ENCODE data around the gene LRRC49. TPM values are rescaled to one million over a fixed set of nuclear protein-coding genes. Genes with fewer than 3 reads are reported as not detected.
"Not testable (repeated sequence)": the region's sequence is repeated elsewhere in the genome, so short reads cannot be mapped to it uniquely, and the experiment has no call there.

Gene LRRC49
- total and polyA plus RNA-seq, 2 of the 4 experiments (the other 2 are of a cell fraction), result 8.6 to 16.8 TPM

GRCh38 chr15:70871490-70871889, 21.1 kb upstream of the LRRC49 start:
- H2BK15ac ChIP-seq (ENCODE audit: low read depth, low read length); H2BK120ac ChIP-seq (ENCODE audit: low read depth, low read length); H2AFZ ChIP-seq (replicated peaks; ENCODE audit: low read length, poor library complexity); H3K9me1 ChIP-seq (ENCODE audit: insufficient read depth, low read length); H4K5ac ChIP-seq (ENCODE audit: low read depth, low read length); H3K9ac ChIP-seq (ENCODE audit: low read depth, low read length); H3K18ac ChIP-seq (ENCODE audit: low read depth, low read length); H4K20me1 ChIP-seq (ENCODE audit: insufficient read depth, low read length); BruUV-seq (replicated peaks); H3K27ac ChIP-seq (ENCODE audit: insufficient read depth, low read length); H3K4me3 ChIP-seq (ENCODE audit: insufficient read depth, low read depth, low read length); H2AK5ac ChIP-seq (ENCODE audit: low read depth, low read length); H3K14ac ChIP-seq (replicated peaks; ENCODE audit: low read depth, low read length); H3K36me3 ChIP-seq (ENCODE audit: control insufficient read depth, insufficient read depth, low read length); H3K56ac ChIP-seq (ENCODE audit: extremely low read depth, insufficient read depth, low read length); POLR2A ChIA-PET (ENCODE audit: unreplicated experiment); H2BK5ac ChIP-seq (ENCODE audit: low read depth, low read length, poor library complexity, severe bottlenecking); H4K91ac ChIP-seq (ENCODE audit: insufficient read depth, low read depth, low read length); H4K8ac ChIP-seq (ENCODE audit: low read depth in 2 of 2, low read length in 2 of 2); H3K4ac ChIP-seq (ENCODE audit: low read depth, low read length); H3K23ac ChIP-seq (ENCODE audit: low read depth, low read length); ATAC-seq (ENCODE audit: low read depth); DNase-seq; H2AK9ac ChIP-seq (replicated peaks; ENCODE audit: low read depth, low read length, poor library complexity); H2BK20ac ChIP-seq (ENCODE audit: low read depth, low read length); H3K4me2 ChIP-seq (ENCODE audit: low read depth, low read length); H3K9me3 ChIP-seq (ENCODE audit: control insufficient read depth, insufficient read depth, low read length); H3K27me3 ChIP-seq (ENCODE audit: control insufficient read depth, insufficient read depth, low read length); dilution Hi-C loops (cut with HindIII; ENCODE audit: low sequenced_read_pairs, unreplicated experiment); CTCF ChIA-PET: not testable (repeated sequence)
- peaks cover 0 to 14% of the 10 kb centered on the region in 2 experiments; a peak in 1 of 4 replicates for H3K79me1 ChIP-seq (ENCODE audit: low read depth in 1 of 2, low read length in 2 of 2)
- intact Hi-C loops (cut with micrococcal nuclease) (loop anchor here (10.0 kb wide), 1 partner anchor 1397 kb away; no protein-coding TSS in a partner anchor), in situ Hi-C loops (cut with MboI; ENCODE audit: low sequenced_read_pairs) (loop anchor here (10.0 kb wide), 2 partner anchors 47 to 187 kb away; no protein-coding TSS in a partner anchor)
- peaks cover 16% of the 10 kb centered on the region for H3K4me1 ChIP-seq (ENCODE audit: control insufficient read depth, insufficient read depth, low read length)
- WGBS, 2 experiments (ENCODE audit: extremely low coverage in 2 of 2, insufficient read length in 1 of 2), result no CpG with 5 or more reads among the region's 34 CpGs

Measured in IMR-90 (cell line).